Osteoblast (primary cell): ENCODE data around the gene HADHA. TPM values are rescaled to one million over a fixed set of nuclear protein-coding genes. Genes with fewer than 3 reads are reported as not detected.

Experiments used
- DNase-seq: peaks from one replicate; pipeline ENCODE4 v3.0.0; 2011; ENCODE audit warnings: low spot score, mixed read lengths; ENCODE audit not compliant: insufficient read length; ENCODE audit errors: missing footprints
- H2AFZ ChIP-seq: 2 replicates; pipeline ENCODE4 v1.6.0; 2011; ENCODE audit warnings: mild to moderate bottlenecking, low read length
- H3K27ac ChIP-seq: 2 replicates; pipeline ENCODE4 v1.5.1; 2011; ENCODE audit warnings: mild to moderate bottlenecking, low read depth, low read length, moderate library complexity
- H3K27me3 ChIP-seq: 2 replicates; pipeline ENCODE4 v1.6.0; 2012; ENCODE audit warnings: mild to moderate bottlenecking, control low read depth, inconsistent platforms, low read length, moderate library complexity; ENCODE audit not compliant: insufficient read depth
- H3K36me3 ChIP-seq: 2 replicates; pipeline ENCODE4 v1.5.1; 2011; ENCODE audit warnings: mild to moderate bottlenecking, low read length, control low read depth, moderate library complexity; ENCODE audit not compliant: insufficient read depth
- H3K4me1 ChIP-seq: 2 replicates; pipeline ENCODE4 v1.5.1; 2011; ENCODE audit warnings: mild to moderate bottlenecking, low read length, control low read depth, moderate library complexity; ENCODE audit not compliant: insufficient read depth
- H3K4me2 ChIP-seq: 2 replicates; pipeline ENCODE4 v1.6.0; 2011; ENCODE audit warnings: mild to moderate bottlenecking, low read length; ENCODE audit not compliant: insufficient read depth
- H3K4me3 ChIP-seq: fragments of 200-600 bp; sonication (generic); 3 replicates; pipeline ENCODE4 v1.5.1; 2012; ENCODE audit warnings: mild to moderate bottlenecking, low read length, inconsistent platforms; ENCODE audit not compliant: insufficient read depth
- H3K79me2 ChIP-seq: 2 replicates; pipeline ENCODE4 v1.6.0; 2012; ENCODE audit warnings: mild to moderate bottlenecking, low read length, control low read depth, inconsistent platforms; ENCODE audit not compliant: insufficient read depth
- H3K9me3 ChIP-seq: 2 replicates; pipeline ENCODE4 v1.5.1; 2011; ENCODE audit warnings: low read depth, low read length, control low read depth
- H4K20me1 ChIP-seq: 2 replicates; pipeline ENCODE4 v1.6.0; 2012; ENCODE audit warnings: mild to moderate bottlenecking, low read length, control low read depth; ENCODE audit not compliant: insufficient read depth
- CTCF ChIP-seq: IDR thresholded peaks from 2 replicates; pipeline ENCODE4 v1.5.1; 2011; ENCODE audit warnings: mild to moderate bottlenecking, low read depth, low read length, moderate library complexity; ENCODE audit errors: extremely low read depth
- total RNA-seq: library from RNA; depleted of rRNA; stranded (reverse); fragments of >200 nt; gene quantifications from 2 replicates; pipeline ENCODE4 v1.2.3, GENCODE V29; 2012

HADHA gene
- total RNA-seq, 1 donor = 113 TPM

DNA sequence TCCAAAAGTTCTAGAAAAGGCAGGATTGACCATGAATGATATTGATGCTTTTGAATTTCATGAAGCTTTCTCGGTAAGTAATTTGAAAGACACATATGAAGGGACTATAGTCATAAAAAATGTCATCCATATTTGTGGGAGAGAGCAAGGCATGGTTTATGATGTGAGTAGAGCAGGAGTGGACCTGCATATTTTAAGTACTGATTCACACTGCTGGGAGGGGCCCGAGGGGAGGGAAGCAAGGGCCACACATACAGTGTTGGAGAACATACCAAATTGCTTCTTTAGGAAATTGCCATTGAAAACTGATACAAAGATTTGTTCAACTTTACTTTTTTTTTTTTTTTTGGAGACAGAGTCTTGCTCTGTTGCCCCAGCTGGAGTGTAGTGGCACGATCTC is 39.7 kb upstream of the HADHA start:
- no peak overlapping the region for H3K4me3 ChIP-seq
- no peak for DNase-seq
- no peaks in the 10 kb centered on the region for H3K9me3 ChIP-seq
- H3K36me3 ChIP-seq = peaks cover 58% of the 10 kb centered on the region
- H3K4me1 ChIP-seq = peaks cover 4% of the 10 kb centered on the region
- H3K27ac ChIP-seq = no peak overlapping the region
- no peaks in the 10 kb centered on the region for H3K79me2 ChIP-seq
- H3K27me3 ChIP-seq = no peaks in the 10 kb centered on the region
- H4K20me1 ChIP-seq = no peaks in the 10 kb centered on the region
- H3K4me2 ChIP-seq = no peak overlapping the region
- TF ChIP-seq CTCF = no peak
- H2AFZ ChIP-seq = no peak overlapping the region

- Histone ChIP-seq H4K20me1 (no peaks in the 10 kb centered on the region), H2AFZ (no peak overlapping the region), H3K79me2 (no peaks in the 10 kb centered on the region), H3K36me3 (peaks cover 61% of the 10 kb centered on the region), H3K4me3 (no peak overlapping the region), H3K4me1 (peaks cover 4% of the 10 kb centered on the region), H3K9me3 (no peaks in the 10 kb centered on the region), H3K4me2 (no peak overlapping the region), H3K27me3 (no peaks in the 10 kb centered on the region), H3K27ac (no peak overlapping the region)
- no peak for DNase-seq
- no peak for TF ChIP-seq CTCF
Observed at GRCh38 chr2:26283606-26284005, 39.2 kb upstream of the HADHA start.

- no peaks in the 10 kb centered on the region for H3K79me2 ChIP-seq
- H3K9me3 ChIP-seq = no peaks in the 10 kb centered on the region
- H3K4me2 ChIP-seq = no peak overlapping the region
- peaks cover 70% of the 10 kb centered on the region for H3K36me3 ChIP-seq
- H3K4me3 ChIP-seq = no peak overlapping the region
- peaks cover 4% of the 10 kb centered on the region for H3K4me1 ChIP-seq
- H3K27me3 ChIP-seq = no peaks in the 10 kb centered on the region
- H4K20me1 ChIP-seq = no peaks in the 10 kb centered on the region
- H3K27ac ChIP-seq = no peak overlapping the region
- TF ChIP-seq CTCF = no peak
- H2AFZ ChIP-seq = no peak overlapping the region
- DNase-seq = no peak
Observed at GRCh38 chr2:26281226-26281625, 36.8 kb upstream of the HADHA start.

- Histone ChIP-seq H2AFZ (no peak overlapping the region), H3K27me3 (no peaks in the 10 kb centered on the region), H3K9me3 (no peaks in the 10 kb centered on the region), H3K4me1 (peaks cover 5% of the 10 kb centered on the region), H3K36me3 (peaks cover 59% of the 10 kb centered on the region), H3K4me2 (no peak overlapping the region), H4K20me1 (no peaks in the 10 kb centered on the region), H3K27ac (no peak overlapping the region), H3K79me2 (no peaks in the 10 kb centered on the region), H3K4me3 (no peak overlapping the region)
- DNase-seq = no peak
- TF ChIP-seq CTCF = no peak
Observed at GRCh38 chr2:26279886-26280285, 35.5 kb upstream of the HADHA start.
